Testis (tissue), 3 donors: ENCODE results near the gene C2CD4A. TPM values are rescaled to one million over a fixed set of nuclear protein-coding genes. Genes with fewer than 3 reads are reported as not detected.
A peak's percentile ranks its signal among the peaks of the same experiment; 100 is the strongest.

Experiments used
- DNase-seq: peaks from one replicate; pipeline ENCODE4 v3.0.0-alpha.2; 2019
- H3K27ac ChIP-seq, 2 donors: fragments of 200-600 bp; sonication (generic); one replicate each; pipeline ENCODE4 v1.5.1; 2019
- H3K27me3 ChIP-seq: fragments of 200-600 bp; sonication (generic); one replicate; pipeline ENCODE4 v1.5.1; 2019
- H3K36me3 ChIP-seq: fragments of 200-600 bp; sonication (generic); one replicate; pipeline ENCODE4 v1.5.1; 2017; ENCODE audit warnings: low read depth; ENCODE audit errors: missing control alignments
- H3K4me1 ChIP-seq: fragments of 200-600 bp; sonication (generic); one replicate; pipeline ENCODE4 v1.5.1; 2019
- H3K4me3 ChIP-seq, 2 donors: fragments of 200-600 bp; sonication (generic); one replicate each; pipeline ENCODE4 v1.5.1; 2017 to 2019
- H3K9me3 ChIP-seq: fragments of 200-600 bp; sonication (generic); one replicate; pipeline ENCODE4 v1.5.1; 2017
- CTCF ChIP-seq, 3 experiments: fragments of 450-650 bp in 2 of 3; fragments of 200-600 bp in 1 of 3; sonication (generic) in 1 of 3; IDR thresholded peaks; one replicate each; pipeline ENCODE4 v1.5.1; 2016 to 2019; ENCODE audit warnings: antibody characterized with exemption in 3 of 3, mild to moderate bottlenecking in 2 of 3, moderate library complexity in 1 of 3
- POLR2A ChIP-seq: fragments of 450-650 bp; IDR thresholded peaks from one replicate; pipeline ENCODE4 v1.6.1; 2017; ENCODE audit warnings: antibody characterized with exemption, mild to moderate bottlenecking, moderate library complexity
- WGBS, 2 donors: methylation state at CpG; one replicate each; pipeline ENCODE4 v1.1.5; 2018; 5-methylcytosine and 5-hydroxymethylcytosine counted together
- intact Hi-C: fragments of 100-400 bp; cut with DNase I; formaldehyde crosslinking; loops from one replicate; pipeline ENCODE4 v1.15.1; 2023; ENCODE audit warnings: low total_unique reads
- polyA plus RNA-seq: library from polyadenylated mRNA; stranded (reverse); fragments of 350-450 nt; fragmentation: Illumina TruSeq; extraction: RNeasy Lipid Tissue Mini Kit (QIAGEN cat#74804); gene quantifications from one replicate; pipeline ENCODE4 v1.2.3, GENCODE V29; 2014; ENCODE audit warnings: low read depth, low replicate concordance; ENCODE audit not compliant: insufficient read depth
- total RNA-seq, 2 donors: library from RNA; depleted of rRNA; stranded (reverse); fragments of >200 nt; gene quantifications; one replicate each; pipeline ENCODE4 v1.2.3, GENCODE V29; 2016

The C2CD4A gene
- total and polyA plus RNA-seq, 3 donors from 2014 or later, result 0.08 to 0.39 (median 0.12) TPM

- TF ChIP-seq CTCF (IDR thresholded peaks at IDR 0.05) (no peak), POLR2A (no peak)
- intact Hi-C loops, result no loop called here
- Histone ChIP-seq H3K9me3 (no peaks in the 10 kb centered on the region), H3K27ac (no peak overlapping the region), H3K36me3 (no peaks in the 10 kb centered on the region), H3K4me3 (no peak overlapping the region), H3K4me1 (peaks cover 4% of the 10 kb centered on the region), H3K27me3 (no peaks in the 10 kb centered on the region)
- whole genome bisulfite sequencing, 2 donors, result 87 to 88% methylated on average over 6 of the region's 6 CpGs
- DNase-seq, result no peak
Measured at GRCh38 chr15:62063825-62064635, 2.7 kb upstream of the C2CD4A start.

- intact Hi-C loops, result no loop called here
- Histone ChIP-seq H3K4me3 (peak overlapping the region; percentile 51 to 61), H3K36me3 (no peaks in the 10 kb centered on the region), H3K27me3 (no peaks in the 10 kb centered on the region), H3K27ac (no peak overlapping the region), H3K9me3 (no peaks in the 10 kb centered on the region), H3K4me1 (peaks cover 4% of the 10 kb centered on the region)
- DNase-seq, result peak; percentile 40
- TF ChIP-seq CTCF (IDR thresholded peaks at IDR 0.05), result no peak
- TF ChIP-seq POLR2A, result no peak
- 0 to 2% methylated on average over 12 to 27 of the region's 62 CpGs for WGBS, 2 donors
Measured at GRCh38 chr15:62067448-62068044, 769 bp downstream of the C2CD4A start.

GRCh38 chr15:62068071-62068809 is 1.5 kb downstream of the C2CD4A start:
- Histone ChIP-seq H3K27me3 (no peaks in the 10 kb centered on the region), H3K4me3 (peak overlapping the region; percentile 40 to 61), H3K27ac (peak overlapping the region in 1 of 2 donors; percentile 19), H3K36me3 (no peaks in the 10 kb centered on the region), H3K4me1 (peaks cover 4% of the 10 kb centered on the region), H3K9me3 (no peaks in the 10 kb centered on the region)
- 0 to 6% methylated on average over 3 to 79 of the region's 103 CpGs for WGBS, 2 donors
- TF ChIP-seq POLR2A (no peak), CTCF (IDR thresholded peaks at IDR 0.05) (no peak)
- intact Hi-C loops, result no loop called here
- DNase-seq, result peak; percentile 27

GRCh38 chr15:62068810-62069167 is 2.0 kb downstream of the C2CD4A start:
- intact Hi-C loops, result no loop called here
- no peaks in the 10 kb centered on the region for H3K36me3 ChIP-seq
- DNase-seq, result no peak
- WGBS, 2 donors, result 40 to 54% methylated on average over 4 of the region's 4 CpGs
- no peaks in the 10 kb centered on the region for H3K27me3 ChIP-seq
- no peak overlapping the region for H3K27ac ChIP-seq
- no peaks in the 10 kb centered on the region for H3K9me3 ChIP-seq
- TF ChIP-seq CTCF (IDR thresholded peaks at IDR 0.05), result no peak
- TF ChIP-seq POLR2A, result no peak
- peaks cover 4% of the 10 kb centered on the region for H3K4me1 ChIP-seq
- peak overlapping the region; percentile 40 to 61 for H3K4me3 ChIP-seq
